NB4 (cell line): ENCODE data around the gene FKBP5.

Experiments used
- DNase-seq: peaks from one replicate; pipeline ENCODE4 v3.0.0; 2010; ENCODE audit warnings: low read depth
- H3K4me3 ChIP-seq: one replicate; pipeline ENCODE4 v1.5.1; 2011; ENCODE audit warnings: mild to moderate bottlenecking, low read depth, low read length, moderate library complexity
- CTCF ChIP-seq: IDR thresholded peaks from one replicate; pipeline ENCODE4 v1.5.1; 2012; ENCODE audit warnings: low read depth, low read length
- MYC ChIP-seq: IDR thresholded peaks from 2 replicates; pipeline ENCODE4 v1.6.1; 2011; ENCODE audit warnings: low read depth, low read length
- POLR2A ChIP-seq: IDR thresholded peaks from 2 replicates; pipeline ENCODE4 v1.6.1; 2011; ENCODE audit warnings: mild to moderate bottlenecking; ENCODE audit not compliant: insufficient read length; ENCODE audit errors: extremely low read depth
- TF ChIP-seq, protein P1 (sequence below): IDR thresholded peaks from 2 replicates; pipeline ENCODE4 v1.6.1; 2011; ENCODE audit warnings: low read depth, low read length

Gene FKBP5

DNA sequence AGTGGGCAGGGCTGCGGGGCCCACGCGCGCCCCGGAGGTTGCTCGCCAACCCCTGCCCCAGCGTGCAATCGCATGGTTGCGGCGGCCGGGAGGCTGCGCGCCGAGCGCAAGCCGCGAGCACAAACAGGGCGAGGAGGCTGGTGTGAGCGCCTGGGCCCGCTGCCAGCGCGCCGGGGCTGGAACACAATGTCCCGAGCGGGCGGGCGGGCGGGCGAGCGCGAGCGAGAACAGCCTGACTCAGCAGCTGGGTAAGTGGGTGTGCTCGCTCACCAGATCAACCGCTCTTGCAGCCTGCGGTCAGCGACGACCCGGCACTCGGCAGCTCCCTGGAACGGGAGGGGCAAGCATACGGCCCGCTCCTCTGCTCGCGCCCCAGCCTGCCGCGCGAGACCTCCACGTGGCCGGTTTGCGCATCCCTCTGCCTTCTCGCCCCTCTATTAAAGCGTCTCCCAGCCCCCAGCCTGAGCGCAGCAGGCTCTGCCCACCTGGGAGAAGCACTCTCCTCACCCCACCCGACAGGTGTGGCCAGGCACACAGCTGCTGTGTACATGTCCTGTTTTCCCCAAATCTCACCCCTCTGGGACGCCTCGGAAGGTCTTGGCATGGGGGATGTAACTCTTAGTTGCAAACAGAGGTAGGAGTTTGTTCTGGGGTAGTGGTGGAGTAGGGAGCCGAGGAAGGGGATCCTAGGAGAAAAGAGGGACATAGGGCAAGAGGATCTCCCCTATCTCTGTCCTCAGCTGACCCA is 39.4 kb upstream of the FKBP5 start:
- TF ChIP-seq CTCF (no peak), POLR2A (peak; percentile 48), MYC (peak; percentile 97)
- TF ChIP-seq, protein P1, sequence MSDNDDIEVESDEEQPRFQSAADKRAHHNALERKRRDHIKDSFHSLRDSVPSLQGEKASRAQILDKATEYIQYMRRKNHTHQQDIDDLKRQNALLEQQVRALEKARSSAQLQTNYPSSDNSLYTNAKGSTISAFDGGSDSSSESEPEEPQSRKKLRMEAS, result peak; percentile 96
- peak; percentile 99 for DNase-seq
- peak overlapping the region; percentile 61 for H3K4me3 ChIP-seq

GRCh38 chr6:35727231-35727934 is 38.7 kb upstream of the FKBP5 start:
- TF ChIP-seq, protein P1, result peak; percentile 45; the same call in 1 of the 2 replicates
- TF ChIP-seq CTCF (no peak), POLR2A (no peak)
- H3K4me3 ChIP-seq, result peak overlapping the region; percentile 61
- peak; percentile 88 for DNase-seq

DNA sequence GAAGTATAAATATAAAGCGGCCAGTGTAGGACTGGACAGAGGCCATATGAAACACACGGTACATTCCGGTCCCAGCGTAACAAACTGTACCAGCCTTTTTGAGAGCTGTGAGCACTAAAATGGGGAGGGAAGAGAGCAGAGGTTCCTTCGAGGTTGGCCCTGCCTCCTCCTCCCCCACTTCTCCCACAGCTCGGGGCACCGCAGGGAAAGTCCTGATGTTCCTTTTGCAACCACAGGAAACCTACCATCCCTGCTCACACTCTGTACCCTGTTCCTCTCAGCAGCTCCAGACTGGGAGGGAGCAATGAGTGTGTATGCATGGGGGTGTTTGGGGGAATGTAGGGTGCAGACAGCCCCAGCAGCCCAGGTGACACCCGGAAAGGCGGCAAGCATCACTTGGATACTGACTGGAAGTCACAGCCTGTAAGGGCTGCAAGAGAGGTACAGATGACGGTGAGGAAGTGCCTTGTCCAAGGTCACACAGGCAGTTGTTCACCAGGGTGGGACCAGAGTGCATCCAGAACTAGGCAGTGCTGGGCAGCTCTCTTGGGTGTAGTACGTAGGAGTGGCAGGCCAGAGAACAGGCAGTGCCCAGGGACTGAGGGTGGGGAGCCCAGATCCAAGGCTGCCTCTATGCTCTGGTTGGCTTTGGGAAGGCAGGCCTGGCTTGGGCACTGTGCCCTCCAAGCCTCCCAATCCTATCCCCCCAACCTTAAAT is 37.2 kb upstream of the FKBP5 start:
- no peak overlapping the region for H3K4me3 ChIP-seq
- TF ChIP-seq POLR2A, result no peak
- no peak for TF ChIP-seq MYC
- TF ChIP-seq, protein P1, result no peak
- no peak for TF ChIP-seq CTCF
- DNase-seq, result peak; percentile 85

- H3K4me3 ChIP-seq, result peak overlapping the region; percentile 8
- no peak for DNase-seq
Observed at GRCh38 chr6:35725081-35725708, 36.5 kb upstream of the FKBP5 start.

More at GRCh38 chr6:35725081-35725708, 36.5 kb upstream of the FKBP5 start:
- TF ChIP-seq MYC (no peak), POLR2A (no peak), CTCF (no peak)
- TF ChIP-seq, protein P1, result no peak
